HG03135 (cell line): Measurements from ENCODE around the gene PACC1.
"Not testable (repeated sequence)": the region's sequence is repeated elsewhere in the genome, so short reads cannot be mapped to it uniquely, and the experiment has no call there.

Experiments used
- ATAC-seq: cut with Tn5 transposase; IDR thresholded peaks from one replicate; pipeline ENCODE4 v1.9.1; 2021; ENCODE audit warnings: mild to moderate bottlenecking, moderate library complexity; ENCODE audit not compliant: unreplicated experiment

Gene PACC1

DNA sequence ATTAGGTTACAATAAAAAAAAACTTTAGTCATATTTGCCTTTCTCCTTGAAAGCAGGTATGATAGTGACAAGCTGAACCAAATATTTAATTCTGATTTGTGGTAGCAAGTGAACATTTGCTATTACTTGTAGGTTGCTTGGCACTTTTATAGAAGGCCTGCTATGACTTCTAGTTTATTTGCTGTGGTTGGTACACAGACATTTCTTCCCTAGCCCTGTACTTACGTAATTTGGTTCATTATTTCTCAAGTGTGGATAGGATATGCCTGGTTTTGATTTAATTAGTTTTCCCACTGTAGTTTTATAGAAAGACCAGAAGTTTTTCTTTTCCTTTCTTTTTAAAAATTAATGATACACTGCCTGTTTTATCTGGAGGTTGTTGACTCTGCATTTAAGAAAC lies 73.6 kb downstream of the PACC1 start:
- no peak for ATAC-seq

DNA sequence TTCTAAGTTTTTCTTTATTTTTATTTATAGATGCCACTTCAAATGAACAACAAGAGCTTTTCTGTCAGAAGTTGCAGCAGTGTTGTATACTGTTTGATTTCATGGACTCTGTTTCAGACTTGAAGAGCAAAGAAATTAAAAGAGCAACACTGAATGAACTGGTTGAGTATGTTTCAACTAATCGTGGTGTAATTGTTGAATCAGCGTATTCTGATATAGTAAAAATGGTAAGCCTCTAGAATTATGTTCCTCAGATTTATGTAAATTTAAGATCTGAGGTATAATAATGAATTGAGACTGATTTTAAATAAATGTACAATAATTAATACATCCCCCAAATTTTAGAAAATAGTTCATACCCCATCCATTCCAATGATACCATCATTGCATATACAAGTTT lies 85.6 kb downstream of the PACC1 start:
- no peak for ATAC-seq

DNA sequence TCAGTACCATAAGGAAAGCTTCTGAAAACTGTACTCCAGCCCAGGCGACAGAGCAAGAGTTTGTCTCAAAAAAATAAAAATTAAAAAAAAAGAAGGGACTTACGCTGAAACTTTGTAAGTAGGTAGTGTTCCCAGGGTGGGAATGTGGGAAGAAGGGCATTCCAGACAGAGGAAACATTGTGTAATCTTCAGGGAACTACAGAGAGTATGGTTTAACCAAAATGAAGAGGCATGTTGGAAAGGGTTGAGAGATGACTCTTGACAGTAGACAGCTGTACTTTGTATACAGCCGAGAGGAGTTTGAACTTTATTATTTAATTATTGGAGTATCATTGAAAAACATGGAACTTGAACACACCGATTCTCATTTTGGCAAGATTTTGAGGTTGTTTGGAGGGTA lies 86.4 kb downstream of the PACC1 start:
- ATAC-seq = no peak

DNA sequence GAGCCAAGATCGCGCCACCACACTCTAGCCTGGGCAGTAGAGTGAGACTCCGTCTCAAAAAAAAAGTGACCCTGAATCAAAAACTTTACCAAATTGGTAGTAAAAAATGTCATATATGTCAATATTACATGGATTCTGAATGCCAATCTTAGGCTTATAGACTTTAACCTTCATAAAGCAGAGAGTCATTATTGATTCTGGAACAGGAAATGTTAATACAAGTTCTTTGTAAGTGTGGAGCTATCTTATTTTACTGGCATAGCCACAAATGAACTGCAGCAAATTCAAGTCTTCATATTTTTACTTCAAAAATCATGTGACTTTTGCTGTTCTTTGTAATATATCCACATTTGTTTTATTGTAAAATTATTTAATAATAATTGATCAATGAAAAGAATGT lies 88.1 kb downstream of the PACC1 start:
- no peak for ATAC-seq

DNA sequence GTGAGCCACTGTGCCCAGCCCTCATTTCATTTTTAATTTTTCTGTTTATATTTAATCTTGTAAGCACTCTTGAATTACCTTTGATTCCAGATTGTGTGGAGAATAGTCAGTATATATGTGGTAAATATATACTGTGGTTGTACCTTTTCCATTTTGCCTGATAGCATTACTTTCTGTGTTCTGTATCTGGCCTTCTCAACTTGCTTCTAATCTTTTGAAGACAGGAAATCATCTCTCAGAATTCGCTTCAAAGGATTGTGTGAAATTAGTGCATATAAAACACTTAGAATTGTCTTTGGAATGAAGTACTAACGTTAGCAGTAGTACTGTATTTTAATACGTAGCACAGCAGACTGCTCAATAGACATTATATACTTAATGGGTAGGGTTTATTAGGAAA lies 91.6 kb downstream of the PACC1 start:
- ATAC-seq = no peak

DNA sequence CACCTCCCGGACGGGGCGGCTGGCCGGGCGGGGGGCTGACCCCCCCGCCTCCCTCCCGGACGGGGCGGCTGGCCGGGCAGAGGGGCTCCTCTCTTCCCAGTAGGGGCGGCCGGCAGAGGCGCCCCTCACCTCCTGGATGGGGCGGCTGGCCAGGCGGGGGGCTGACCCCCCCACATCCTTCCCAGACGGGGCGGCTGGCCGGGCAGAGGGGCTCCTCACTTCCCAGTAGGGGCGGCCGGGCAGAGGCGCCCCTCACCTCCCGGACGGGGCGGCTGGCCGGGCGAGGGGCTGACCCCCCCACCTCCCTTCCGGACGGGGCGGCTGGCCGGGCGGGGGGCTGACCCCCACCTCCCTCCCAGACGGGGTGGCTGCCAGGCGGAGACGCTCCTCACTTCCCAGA lies 93.7 kb downstream of the PACC1 start:
- ATAC-seq = not testable (repeated sequence)

DNA sequence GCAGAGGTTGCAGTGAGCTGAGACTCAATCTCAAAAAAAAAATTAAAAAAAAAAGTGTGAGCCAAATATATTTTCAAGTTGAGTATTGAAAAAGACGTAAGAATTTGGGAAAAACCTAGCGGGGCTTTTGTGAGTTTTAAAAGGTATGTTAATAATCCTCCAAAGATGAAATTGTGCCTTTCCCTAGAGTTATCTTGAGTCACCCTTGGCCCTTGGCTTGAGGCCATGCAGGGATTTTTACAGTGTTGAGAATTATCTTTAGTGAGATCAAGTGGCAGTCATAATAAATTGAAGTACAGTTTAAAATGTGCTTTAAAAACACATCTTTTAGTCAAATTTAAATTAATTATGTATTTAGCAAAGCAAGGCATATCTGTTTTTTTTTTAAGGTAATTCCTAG lies 96.8 kb downstream of the PACC1 start:
- ATAC-seq = no peak

DNA sequence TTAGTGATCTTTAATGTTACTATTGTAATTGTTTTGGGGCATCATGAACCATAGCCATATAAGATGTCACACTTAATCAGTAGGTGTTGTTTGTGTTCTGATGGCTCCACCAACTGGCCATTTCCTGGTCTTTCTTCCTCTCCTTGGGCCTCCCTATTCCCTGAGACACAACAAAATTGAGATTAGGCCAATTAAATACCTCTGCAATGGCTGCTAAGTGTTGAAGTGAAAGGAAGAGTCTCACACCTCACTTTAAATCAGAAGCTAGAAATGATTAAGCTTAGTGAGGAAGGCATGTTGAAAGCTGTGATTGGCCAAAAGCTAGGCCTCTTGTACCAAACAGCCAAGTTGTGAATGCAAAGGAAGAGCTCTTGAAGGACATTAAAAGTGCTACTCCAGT lies 98.8 kb downstream of the PACC1 start:
- no peak for ATAC-seq

DNA sequence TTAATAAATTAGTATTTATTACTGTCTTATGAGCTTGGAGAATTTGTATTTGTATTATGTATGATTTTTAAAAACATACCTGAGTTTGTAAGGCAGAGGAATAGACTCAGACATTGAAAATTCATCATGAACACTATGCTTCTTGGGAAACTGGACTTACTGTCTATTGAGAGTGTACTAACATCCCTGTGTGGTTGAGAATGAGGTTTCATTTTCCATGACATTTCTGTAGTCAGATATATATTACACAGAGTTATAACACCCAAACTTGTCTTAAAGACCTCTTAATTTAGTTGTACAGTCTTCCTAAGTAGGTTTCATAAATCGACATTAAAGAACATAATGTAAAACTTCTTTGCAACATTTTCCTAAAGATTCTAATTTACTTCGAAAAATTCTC lies 99.5 kb downstream of the PACC1 start:
- ATAC-seq = no peak
